HG03378 (cell line): ENCODE results near the gene ENAH.
"Not testable (repeated sequence)": the region's sequence is repeated elsewhere in the genome, so short reads cannot be mapped to it uniquely, and the experiment has no call there.

ENCODE experiments used
- ATAC-seq: cut with Tn5 transposase; IDR thresholded peaks from one replicate; pipeline ENCODE4 v1.9.1; 2021; ENCODE audit warnings: mild to moderate bottlenecking, moderate library complexity; ENCODE audit not compliant: unreplicated experiment

ENAH gene

DNA sequence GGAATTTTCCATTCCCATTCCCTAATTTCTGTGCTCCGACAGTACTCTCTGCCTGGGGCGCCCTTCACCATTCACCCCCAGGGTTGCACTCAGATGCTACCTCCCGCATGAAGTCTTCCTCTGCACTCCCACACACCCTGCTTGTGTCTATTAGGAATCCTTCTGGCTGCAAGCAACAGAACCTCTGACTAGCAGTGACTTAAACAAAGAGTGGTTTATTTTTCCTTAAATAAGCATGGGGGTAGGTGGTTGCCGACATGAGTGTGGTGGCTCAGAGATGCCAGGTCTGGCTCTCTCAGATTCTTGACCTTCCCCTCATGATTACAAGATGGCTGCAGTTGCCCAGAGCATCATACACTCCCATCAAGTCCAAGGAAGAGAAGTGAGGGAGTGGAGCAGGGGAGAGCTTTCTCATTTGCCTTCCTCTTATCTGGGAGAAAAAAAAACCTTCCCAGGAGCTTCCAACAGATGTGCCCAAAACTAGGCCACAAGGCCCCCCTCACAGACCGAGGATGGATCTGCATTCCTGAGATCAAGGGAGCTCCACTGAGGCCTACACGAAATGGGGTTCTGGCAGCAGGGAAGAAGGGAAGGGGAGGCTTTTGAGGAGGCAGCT lies 175.5 kb downstream of the ENAH start:
- ATAC-seq: no peak

DNA sequence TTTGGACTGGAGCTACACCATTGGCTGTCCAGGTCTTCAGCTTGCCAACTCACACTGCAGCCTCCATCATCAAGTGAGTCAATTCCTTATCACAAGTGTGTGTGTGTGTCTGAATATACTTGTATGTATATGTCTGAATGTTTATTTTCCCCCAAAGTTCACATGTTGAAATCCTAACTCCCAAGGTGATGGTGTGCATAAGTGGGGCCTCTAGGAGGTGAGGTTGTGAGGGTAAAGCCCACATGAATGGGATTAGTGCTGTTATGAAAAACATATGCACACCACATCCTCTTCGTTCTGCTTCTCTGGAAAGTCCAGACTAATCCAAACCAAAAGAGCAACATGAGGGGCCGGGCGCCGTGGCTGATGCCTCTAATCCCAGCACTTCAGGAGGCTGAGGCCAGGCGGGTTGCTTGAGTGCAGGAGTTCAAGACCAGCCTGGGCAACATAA lies 176.4 kb downstream of the ENAH start:
- no peak for ATAC-seq

DNA sequence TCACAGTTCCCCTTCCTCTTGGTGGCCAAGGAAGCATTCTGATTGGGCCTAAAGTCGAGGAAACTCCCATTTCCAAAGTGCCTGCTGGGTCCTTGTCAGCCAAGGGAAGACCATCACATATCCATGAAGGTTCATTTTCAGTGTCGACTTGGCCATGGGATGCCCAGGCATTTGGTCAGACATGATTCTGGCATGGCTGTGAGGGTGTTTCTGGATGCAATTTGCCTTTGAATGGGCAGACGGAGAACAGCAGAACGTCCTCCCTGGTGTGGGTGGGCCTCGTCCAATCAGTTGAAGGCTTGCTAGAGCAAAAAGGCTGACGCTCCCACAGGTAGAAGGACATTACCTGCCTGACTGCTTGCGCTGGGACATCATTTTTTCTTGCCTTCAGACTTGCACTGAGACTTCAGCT lies 176.8 kb downstream of the ENAH start:
- no peak for ATAC-seq

DNA sequence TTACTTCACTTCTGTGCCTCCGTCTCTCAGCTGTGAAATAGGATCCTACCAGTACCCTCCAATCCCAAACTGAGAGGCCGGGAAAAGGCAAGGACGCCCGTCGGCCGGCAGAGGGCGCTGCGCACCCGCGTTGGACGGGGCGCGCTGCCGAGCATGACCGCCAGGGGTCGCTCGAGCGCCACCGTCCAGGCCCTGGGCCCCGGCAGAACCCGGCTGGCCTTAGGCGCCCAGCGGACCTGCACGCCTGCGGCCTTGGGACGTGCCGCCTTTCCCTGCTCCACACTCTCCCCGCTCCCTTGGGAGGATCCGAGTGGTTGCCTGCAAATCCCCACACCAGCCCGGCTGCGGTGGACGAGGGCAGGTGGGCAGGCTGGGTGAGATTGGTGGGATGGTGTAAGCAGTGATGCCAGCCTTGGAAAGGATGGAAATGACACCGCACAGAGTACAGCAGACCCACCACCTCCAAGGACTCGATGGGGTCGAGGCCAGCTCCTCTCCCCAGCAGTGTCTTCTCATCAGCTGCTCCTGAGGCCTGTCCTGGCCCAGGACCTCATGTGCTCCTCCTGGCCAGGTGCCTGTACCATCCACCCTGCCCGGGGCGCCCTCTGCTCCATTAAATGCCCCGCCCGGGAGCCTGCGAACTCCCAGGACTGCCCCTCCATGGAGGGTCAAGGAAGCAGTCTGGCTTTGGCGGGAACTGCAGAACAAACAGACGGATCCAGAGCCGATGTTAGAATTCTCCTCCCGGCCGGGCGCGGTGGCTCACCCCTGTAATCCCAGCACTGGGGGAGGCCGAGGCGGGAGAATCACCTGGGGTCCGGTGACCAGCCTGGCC lies 177.7 kb downstream of the ENAH start:
- peak; percentile 47 for ATAC-seq

DNA sequence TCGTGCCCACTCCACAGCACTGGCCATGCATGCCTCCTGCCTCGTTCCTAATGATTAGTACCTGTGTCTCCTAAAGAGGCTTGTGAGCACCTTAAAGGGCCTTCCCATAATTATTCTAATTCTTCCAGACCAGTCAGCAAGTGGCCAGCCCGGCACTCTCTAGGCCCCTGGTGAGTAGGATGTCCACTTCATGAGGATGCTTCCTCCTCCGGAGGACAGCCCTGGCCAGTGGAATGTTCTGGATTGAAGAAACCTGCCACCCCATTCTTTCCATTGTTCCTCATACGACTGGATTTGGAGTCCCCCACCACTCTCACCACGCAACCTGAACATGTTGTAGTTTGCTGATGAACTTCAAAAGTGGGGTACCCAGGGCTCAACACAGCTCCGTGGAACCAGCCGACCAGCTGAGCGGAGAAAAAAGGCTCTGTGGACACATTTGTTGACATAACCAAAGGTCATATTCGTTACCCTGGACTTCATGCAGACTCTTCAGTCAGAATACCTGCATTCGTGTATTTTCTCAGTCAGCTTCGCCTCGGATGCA lies 178.4 kb downstream of the ENAH start:
- ATAC-seq: no peak

DNA sequence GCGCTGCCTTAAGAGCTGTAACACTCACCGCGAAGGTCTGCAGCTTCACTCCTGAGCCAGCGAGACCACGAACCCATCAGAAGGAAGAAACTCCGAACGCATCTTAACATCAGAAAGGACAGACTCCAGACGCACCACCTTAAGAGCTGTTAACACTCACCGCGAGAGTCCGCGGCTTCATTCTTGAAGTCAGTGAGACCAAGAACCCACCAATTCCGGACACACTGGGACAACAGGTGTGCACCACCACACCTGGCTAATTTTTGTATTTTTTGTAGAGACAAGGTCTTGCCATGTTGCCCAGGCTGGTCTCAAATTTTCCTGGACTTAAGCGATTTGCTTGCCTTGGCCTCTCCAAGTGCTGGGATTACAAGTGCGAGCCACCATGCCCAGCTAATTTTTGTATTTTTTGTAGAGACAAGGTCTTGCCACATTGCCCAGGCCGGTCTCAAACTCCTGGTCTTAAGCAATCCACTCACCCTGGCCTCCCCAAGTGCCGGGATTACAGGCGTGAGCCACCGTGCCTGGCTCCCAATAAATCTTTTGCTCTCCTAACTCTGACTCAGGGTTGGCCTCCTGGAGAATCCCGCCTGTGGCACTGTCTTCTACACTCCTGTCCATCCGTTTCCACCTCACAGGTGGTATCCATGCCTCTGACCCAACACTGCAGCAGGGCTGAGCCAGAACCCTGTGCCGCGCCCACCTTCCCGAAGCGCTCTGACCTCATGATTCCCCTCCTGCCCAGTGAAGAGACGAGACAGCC lies 179.1 kb downstream of the ENAH start:
- not testable (repeated sequence) for ATAC-seq

DNA sequence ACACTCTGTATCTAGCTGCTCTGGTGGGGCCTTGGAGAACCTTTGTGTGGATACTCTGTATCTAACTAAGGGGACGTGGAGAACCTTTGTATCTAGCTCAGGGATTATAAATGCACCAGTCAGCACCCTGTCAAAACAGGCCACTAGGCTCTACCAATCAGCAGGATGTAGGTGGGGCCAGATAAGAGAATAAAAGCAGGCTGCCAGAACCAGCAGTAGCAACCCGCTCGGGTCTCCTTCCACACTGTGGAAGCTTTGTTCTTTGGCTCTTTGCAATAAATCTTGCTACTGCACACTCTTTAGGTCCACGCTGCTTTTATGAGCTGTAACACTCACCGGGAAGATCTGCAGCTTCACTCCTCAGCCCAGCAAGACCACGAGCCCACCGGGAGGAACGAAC lies 179.7 kb downstream of the ENAH start:
- ATAC-seq: not testable (repeated sequence)

DNA sequence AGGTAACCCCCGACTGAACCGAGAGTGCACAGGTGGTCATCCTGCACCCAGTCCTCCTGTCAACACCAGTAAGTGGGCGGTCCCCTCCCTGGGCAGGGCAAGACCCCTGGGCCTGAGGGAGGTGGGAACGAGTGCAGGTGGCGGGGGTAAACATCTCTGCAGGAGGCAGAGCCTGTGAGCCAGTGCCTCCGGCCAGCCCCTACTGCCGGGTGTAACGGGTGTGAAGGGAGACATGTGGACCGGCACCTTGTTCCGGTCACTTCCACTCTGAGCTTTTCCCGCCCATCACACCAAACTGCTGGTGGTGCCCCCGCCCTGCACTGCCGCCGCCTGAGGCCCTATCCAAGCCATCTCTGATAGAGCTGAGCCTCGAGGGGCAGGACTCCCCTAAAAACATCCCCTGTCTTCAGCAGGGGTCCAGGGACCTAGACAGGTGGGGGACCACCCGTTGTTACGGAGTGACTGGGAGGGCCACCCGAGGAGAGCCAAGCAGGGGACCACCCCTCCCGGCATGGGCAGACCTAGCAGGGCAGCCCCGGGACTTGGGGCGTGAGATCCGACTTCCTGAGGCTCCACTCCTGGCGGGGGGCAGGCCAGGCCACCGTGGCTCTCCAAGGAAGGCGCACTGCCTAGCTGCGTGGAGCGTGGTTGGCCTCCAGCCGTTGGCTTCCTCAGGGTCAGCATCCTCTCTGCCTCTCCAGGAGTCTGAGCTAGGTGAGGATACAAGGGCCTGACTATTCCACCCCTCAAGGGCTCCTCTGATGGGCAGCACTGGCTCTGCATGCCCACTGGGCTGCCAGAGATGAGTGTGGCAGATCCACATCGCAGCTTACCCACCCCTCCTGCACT lies 181.2 kb downstream of the ENAH start:
- no peak for ATAC-seq

DNA sequence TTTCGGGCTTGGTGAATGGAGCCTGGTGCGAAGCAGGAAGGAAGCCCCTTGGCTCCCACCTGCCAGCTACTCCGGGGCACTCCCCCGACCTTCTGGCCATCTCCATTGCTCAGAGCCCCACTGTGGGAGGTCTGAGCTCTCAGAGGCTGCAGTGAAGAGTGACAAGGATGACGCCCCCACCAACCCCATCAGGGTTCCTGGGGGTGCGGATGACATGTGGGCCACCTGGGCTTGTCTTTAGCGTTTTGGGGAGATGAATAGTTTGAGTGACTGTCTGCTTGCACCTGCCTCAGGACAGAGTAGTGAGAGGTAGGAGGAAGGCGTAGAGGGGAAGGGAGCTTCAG lies 181.8 kb downstream of the ENAH start:
- ATAC-seq: no peak

DNA sequence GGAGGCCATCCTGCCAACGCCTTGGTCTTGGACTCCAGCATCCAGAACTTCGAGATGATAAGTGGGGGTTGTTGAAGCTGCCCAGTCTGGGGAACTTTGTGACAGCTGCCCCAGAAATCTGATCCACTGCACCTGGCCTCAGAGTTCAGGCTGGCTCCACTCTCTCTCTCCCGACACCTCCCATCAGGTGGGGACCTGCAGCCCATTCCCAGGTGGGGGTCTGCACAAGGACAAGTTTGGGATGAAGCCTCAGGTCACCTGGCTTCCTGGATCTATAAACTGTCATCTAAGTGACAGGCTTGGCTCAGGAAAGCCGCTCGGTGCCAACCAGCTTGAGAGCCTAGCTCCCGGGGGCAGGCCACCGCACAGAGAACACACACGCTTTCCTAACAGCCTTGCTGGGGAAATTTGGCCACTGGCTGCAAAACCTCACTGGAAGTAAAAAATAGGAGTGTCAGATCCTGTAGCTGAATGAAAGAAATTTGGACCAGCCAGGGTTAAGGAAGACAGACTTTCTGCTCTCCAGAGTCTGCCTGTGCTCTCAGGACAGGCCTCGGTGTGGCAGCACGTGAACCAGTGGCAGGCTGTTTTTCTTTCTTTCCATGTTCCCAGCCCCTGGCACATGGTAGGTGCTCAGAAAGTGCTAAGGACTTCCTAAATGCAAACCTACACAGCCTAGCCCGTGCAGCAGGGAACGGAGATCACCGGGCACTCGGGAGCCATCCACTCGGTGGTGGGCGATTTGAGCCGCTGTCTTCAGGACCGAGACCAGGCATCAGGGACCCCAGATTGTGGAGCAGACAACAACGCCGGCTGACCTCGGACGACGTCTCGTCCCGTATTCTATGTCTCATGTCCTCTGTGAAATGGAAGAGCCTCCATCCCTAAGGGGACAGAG lies 182.5 kb downstream of the ENAH start:
- no peak for ATAC-seq

DNA sequence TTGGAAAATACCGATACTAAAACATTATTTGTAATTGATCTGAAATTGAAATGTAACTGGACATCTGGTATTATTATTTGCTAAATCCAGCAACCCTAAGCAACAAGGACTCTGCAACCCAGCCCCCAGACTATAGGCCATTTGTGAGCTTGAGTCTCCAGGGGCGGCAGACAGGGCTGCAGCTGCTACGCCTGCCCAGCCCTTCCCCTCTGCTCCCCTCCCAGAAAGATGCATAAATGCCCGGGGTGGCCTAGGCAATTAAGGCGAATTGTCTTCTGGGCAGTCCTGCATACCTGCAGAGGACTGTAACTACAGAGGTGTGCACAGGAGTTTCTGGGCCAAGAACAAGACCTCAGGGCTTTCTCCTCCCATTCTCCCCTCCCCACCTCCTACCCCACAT lies 183.9 kb downstream of the ENAH start:
- ATAC-seq: no peak

DNA sequence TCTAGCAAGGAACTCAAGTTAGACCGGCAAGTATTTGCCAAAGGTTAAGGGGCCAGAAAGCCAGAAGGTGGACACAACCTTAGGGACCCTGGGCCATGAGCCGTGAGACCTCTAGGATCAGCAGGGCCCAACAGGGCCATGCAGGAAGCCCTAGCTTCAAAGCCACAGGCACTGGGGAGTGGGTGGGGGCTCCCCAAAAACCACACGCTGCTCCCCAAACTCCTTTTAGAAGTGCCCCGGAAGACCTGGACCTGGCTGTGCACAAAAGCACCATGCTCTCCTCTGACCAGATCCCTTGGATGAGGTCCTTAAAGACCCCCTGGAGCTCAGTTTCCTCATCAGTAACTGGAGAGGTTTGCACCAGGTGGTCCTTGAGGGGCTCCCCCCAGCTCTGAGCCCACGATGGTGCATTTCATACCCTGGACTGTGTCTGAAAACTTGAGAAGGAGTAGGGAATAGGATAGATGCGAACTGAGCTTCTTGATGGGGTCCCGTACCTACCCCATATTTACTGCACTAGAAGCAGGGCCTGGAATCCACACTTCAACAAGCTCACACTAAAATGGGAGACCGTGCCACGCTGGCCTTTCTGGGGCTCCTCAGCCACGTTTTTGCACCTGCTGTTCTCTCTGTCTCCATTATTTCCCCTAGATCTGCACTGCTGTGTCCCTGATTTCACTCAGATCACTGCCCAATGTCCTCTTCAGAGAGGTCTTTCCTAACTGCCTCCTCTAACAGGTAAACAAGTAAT lies 184.5 kb downstream of the ENAH start:
- ATAC-seq: no peak

DNA sequence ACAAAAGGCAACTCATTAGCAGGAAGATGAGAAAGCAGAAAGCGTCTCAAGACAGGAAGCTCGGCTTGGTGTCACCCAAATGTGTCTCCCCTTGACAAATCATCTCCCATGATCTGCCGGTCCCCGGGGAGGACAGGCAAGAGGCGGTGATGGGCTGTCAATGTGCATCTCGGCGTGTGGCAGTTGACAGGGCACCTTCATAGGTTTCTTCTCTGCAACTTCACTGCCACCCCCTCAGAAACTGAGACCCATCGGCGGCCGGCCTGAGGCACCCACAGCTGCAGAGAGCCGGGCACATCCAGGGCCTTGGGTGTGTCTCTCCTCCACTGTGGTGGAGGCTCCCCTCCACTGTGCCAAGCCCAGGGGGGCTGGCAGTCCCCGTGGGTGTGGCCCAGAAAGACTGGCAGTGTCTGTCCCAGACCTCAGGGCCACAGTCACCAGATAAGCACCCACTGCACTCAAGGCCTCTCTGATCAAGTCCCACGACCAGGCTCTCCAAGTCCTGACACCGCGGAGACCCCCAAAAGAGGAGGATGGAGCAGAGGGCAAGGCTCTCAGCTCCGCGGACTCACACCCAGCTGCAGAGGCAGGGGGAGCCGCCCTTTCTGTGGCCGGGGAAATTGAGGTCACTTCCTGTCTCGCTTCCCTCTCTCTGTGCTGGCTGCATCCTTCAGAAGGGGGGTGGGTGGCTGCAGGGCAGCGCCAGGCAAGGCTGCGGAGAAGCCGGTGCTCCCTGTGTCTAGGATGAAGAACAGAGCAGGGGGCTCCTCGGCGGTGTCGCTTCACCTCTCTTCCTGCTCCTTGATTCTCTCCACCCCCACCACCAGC lies 185.5 kb downstream of the ENAH start:
- peak; percentile 91 for ATAC-seq

DNA sequence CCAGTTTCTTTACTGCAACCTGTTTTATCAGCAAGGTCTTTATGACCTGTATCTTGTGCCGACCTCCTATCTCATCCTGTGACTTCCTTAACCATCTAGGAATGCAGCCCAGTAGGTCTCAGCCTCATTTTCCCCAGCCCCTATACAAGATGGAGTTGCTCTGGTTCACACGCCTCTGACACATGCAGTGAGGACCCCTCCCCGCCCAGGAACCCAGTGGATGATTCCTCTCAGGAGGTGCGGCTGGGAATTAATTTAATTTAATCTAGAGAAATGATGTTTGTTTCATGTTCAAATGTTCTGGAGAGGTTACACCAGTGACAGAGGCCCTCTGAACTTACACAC lies 186.1 kb downstream of the ENAH start:
- ATAC-seq: no peak

DNA sequence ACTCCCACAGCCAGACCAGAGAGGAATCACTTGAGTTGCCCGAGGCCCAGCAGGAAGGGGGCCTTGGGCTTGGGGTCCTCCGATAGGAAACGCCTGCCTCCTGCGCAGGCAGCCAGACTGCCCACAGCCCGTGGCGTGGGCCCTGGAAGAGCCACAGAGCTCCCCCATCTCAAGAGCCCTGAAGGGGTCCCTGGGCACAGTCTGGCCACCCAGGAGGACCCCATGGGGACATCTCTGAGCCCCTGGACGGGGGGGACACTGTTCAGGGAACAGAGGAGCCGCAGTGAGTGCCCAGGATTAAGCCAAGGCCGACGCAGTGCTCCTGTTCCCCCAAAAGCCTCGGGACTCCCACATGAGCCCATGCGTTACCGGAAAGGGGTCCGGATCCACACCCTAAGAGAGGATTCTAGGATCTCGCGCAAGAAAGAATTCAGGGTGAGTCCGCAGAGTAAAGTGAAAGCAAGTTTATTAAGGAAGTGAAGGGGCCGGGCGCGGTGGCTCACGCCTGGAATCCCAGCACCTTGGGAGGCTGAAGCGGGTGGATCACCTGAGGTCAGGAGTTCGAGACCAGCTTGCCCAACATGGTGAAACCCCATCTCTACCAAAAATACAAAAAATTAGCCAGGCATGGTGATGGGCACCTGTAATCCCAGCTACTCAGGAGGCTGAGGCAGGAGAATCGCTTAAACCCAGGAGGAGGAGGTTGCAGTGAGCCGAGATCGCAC lies 187.0 kb downstream of the ENAH start:
- no peak for ATAC-seq

DNA sequence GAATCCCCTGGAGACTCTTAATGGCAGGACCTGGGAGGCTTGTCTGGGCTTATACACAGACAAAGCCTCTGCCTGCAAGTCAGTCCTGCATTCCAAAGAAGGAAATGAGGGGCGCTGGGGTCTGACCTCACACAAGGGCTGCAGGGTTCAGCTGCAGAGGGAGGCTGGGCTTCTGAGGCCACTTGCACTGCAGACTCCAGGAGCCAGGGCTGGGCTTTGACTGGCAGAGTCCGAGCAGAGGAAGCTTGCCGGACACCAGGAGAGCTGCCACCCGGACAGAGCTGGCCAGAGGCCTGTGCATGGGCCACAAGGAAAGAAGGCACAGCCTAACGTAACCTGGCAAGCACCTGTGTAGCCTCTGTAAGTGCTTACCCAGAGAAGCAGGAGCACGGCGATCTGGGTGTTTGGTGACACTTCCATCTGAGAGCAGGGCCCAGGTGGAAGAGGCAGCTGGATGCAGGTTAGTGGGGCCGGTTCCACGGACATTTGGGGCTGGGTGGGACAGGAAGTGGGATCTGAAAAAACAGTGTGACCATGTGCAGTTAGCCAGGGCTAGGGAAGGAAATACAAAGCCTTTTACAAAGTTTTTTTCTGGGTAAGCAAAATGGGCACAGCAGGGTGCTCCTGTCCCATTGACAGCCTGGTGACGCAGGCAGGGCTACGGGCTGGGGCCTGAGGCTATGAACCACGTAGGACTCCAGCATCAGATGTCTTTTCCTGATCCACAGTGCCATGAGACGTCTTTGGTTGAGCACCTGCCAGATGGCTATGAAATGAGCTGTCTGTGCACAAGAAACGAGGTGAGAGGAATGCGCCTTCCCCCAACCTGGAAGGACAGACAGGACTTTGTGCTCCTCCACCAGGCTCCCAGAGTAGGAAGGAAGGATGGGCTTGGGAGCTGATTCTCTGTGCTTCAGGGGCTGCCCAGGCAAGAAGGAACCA lies 187.8 kb downstream of the ENAH start:
- no peak for ATAC-seq
